ENCODE results near the gene PPP2R2D.

The PPP2R2D gene

DNA sequence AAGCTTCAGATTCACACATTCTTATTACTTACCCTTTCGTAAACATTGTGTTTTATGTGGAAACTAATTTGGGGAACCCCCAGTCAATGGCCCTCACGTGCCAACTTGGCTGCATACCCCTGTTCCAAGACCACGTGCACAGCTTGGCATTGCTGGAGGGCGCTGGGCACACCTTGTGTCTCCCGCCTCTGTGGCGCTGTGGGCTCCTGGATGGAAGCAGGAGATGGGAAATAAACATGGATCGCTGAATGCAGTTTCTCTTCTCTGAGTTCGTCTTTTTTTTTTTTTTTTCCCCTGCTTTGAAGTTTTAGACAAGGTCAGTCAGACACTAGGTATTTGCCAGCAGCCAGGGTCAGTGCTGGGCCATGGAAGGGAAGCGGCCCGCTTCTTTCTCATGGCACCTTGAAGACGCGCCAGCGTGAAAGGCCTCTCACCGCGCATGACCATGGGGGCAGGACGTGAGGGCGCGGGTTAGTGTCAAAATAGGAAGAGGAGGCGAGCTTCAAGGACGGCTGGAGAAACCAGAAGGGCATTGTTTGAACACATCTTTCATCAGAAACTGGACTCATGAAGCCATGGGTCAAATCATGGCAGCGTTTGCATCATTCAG lies 53.7 kb downstream of the PPP2R2D start:
- DNase-seq, result no peak

DNA sequence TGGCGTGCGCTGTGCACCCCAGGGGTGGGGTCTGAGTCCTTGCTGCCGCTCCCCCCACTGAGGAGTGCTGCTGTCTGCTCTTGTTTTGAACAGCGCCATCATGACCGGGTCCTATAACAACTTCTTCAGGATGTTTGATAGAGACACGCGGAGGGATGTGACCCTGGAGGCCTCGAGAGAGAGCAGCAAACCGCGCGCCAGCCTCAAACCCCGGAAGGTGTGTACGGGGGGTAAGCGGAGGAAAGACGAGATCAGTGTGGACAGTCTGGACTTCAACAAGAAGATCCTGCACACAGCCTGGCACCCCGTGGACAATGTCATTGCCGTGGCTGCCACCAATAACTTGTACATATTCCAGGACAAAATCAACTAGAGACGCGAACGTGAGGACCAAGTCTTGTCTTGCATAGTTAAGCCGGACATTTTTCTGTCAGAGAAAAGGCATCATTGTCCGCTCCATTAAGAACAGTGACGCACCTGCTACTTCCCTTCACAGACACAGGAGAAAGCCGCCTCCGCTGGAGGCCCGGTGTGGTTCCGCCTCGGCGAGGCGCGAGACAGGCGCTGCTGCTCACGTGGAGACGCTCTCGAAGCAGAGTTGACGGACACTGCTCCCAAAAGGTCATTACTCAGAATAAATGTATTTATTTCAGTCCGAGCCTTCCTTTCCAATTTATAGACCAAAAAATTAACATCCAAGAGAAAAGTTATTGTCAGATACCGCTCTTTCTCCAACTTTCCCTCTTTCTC lies 55.0 kb downstream of the PPP2R2D start:
- no peak for DNase-seq

- DNase-seq, result no peak
Measured at GRCh38 chr10:131959841-131960240, 59.0 kb downstream of the PPP2R2D start.

- no peak for DNase-seq
Measured at GRCh38 chr10:131960631-131961046, 59.8 kb downstream of the PPP2R2D start.

DNA sequence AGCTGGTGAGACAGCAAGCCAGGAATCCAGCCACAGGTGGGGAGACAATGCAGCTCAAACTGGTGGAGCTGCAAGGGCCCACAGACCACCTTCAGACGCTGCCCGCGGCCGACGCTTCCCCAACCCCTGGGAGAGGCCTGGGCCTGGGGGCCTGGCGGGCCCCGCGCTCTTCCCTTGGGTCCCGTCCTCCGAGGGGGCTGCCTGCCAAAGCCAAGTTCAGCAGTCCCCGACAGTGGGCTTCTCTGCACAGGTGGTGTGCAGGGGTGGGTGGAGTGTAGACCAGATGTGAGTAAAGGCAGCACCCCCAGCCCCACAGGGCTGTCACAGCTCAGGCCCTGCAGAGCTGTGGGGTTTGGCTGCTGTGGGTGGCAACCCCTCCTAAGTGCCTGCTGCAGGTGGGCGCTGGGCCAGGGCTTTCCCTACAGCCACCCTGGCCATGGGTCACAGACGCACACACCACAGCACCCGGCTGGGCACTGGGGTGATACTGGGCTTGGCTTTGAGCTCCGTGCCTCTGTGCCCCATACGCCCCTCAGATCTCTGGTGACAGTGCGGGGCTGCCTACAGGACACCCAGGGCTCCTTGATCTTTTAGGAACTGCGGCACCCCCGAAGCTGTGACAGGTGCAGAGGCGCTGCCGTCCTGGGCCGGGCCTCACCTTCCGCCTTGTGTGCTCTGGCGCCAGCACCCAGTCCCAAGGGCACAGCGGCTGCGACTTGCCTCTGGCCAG lies 60.4 kb downstream of the PPP2R2D start:
- DNase-seq, result no peak

DNA sequence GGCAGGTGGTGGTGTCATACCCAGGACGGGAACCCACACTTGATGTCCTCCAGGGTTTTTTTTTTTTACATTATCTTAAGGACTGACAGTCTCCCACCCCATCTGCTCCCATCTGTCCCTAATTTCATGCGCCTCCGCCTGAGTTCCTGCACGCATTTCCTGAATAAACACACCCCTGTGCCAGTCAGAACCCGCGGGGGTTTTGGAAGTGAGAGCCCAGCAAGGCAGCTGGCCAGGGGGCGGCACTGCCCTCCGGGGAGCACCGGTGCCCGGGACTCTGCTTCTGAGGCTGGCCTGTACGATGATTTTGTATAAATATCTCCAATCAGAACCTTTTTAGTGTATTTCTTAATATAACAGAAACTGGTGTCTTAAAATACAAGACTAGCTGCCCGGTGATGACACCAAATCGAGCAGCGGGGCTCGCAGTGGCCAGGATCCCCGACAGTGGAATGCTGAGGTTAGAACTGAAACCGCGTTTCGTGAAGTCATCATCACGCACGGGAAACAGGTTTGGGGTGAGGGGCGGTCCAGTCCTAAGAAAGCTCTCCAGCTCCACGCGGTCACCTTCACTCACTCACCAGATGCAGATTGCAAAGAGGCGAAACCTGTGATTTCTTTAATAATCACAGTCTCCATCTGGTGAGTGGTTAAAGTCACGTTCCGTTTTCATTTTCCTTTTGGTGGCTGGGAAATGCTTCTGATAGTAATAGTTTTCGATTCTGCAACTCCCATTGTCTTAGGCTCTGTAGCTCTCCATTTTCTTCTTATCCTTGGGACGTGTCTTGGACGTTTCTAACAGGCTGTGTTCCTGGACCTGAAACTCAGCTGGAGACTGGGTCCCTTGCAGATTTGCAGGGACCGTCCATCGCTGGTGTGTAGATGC lies 61.2 kb downstream of the PPP2R2D start:
- no peak for DNase-seq

GRCh38 chr10:131963350-131963749 lies 62.5 kb downstream of the PPP2R2D start:
- no peak for DNase-seq

- no peak for DNase-seq
Measured at GRCh38 chr10:131963811-131964210, 63.0 kb downstream of the PPP2R2D start.

GRCh38 chr10:131964298-131964697 lies 63.5 kb downstream of the PPP2R2D start:
- no peak for DNase-seq

GRCh38 chr10:131968949-131969348 lies 68.1 kb downstream of the PPP2R2D start:
- no peak for DNase-seq

GRCh38 chr10:131970946-131971345 lies 70.1 kb downstream of the PPP2R2D start:
- DNase-seq, result no peak

GRCh38 chr10:131971591-131971990 lies 70.8 kb downstream of the PPP2R2D start:
- DNase-seq, result no peak

DNA sequence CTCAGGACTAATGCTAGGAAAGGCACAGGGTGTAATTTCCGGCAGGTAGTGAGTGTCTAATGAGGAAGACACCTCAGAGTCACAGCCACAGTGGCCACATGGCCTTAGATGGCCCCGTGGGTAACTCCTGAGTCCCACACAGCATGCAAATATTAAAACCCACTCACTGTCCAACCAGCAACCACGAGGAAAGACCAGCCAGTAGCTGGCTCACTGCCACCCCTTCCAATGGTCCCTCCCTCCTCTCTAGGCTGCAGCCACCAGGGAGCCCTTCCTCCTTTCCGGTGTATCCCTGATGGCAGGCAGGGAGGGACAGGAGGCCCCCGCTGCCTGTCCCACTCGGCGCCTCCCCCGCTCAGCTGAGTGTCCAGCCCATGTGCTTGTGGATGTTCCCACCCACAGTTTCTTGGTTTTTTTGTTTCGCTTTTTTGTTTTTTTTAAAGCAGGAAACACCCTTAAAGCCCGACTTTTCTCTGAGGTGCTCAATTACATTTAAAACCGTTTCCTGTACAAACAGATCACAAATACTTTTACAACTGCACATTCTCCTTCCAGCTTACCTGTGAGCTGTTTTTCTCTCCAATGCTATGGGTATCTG lies 71.8 kb downstream of the PPP2R2D start:
- DNase-seq, result peak; percentile 28

DNA sequence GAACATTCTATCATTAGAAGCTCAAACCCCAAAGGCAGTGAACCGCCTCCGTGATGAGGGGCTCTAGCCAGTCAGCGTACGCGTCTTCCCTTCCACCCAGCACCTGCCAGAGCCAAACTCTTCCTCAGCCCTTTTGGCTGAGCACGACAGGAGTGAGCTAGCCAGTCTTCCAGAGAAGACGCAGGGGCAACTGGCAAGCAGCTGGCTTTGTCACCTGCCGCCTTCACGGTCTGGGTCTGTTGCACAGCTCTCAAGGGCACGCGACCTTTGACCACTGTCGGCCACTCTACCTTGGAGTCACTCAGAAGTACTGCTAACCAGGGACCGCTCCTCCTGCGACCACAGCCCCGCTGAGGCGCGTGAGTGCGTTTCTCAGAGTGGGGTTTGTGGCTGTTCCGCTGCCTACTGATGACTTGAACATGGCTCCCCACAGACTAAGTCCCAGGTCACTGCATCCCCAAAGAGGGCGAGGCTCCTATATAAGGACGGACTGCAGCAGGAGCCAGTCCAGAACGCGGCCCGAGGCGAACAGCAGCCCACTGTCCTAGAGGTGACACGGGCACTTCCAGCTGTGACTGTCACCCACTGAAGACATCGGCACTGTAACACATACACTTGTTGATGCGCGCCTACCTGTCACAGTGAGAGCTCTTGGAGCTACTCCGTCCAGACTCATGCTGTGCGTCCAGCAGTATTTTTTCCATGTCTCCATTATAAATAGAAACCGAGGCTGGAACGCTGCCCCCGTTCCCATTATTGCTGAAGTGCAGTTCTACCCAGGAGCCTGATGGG lies 72.5 kb downstream of the PPP2R2D start:
- no peak for DNase-seq

DNA sequence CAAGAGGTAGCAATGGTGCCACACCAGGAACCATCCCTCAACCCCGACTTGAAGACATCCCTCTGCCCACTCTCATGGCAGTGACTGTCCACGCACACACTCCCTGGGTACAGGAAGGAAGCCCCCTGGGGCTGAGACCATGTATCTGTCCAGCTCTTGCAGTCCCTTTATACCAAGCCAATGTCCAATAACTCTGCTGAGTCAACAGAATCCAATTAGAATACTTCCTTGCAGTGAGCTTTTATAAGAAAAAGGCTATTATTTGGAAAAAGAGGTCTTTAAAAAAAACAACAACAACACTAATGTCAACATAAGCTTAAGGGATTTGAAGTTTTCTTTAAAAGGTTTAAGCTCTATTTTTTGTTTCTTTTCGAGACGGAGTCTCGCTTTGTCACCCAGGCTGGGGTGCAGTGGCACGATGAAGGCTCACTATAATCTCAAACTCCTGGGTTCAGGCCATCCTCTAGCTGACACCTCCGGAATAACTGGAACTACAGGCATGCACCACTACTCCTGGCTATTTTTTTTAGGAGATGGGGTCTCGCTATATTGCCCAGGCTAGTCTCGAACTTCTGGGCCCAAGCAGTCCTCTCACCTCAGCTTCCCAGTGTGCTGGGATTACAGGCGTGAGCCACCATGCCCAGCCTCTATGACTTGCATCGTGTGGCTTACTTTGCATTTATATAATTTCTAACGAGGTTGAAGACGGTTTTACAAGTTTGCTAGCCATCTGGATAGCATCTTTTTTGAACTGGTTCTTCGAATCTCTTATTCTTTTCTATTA lies 73.4 kb downstream of the PPP2R2D start:
- no peak for DNase-seq

DNA sequence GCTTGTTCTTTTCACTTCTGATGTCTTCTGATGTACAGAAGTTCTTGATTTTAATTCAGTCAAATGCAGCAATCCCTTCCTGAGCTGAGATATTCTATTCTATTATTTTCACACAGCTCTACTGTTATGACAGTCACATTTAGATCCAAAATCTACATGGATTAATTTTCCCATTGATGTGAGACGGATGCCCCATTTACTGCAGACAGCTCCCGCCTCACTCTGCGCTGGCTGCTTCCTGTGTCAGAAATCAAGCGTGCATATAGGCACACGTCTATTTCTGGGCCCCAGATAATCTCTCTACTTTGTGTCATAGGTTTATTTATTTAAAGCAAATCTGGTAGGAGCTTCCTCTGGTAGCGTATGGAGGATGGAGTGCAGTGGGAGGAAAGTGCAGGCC lies 74.2 kb downstream of the PPP2R2D start:
- no peak for DNase-seq

- no peak for DNase-seq
Measured at GRCh38 chr10:131975796-131976195, 75.0 kb downstream of the PPP2R2D start.

GRCh38 chr10:131977323-131978096 lies 76.7 kb downstream of the PPP2R2D start:
- no peak for DNase-seq

GRCh38 chr10:131978366-131978765 lies 77.6 kb downstream of the PPP2R2D start:
- no peak for DNase-seq

- no peak for DNase-seq
Measured at GRCh38 chr10:131978851-131979250, 78.0 kb downstream of the PPP2R2D start.
